Hepatocyte (in vitro differentiated cells): ENCODE measurements around the gene XRRA1. TPM values are rescaled to one million over a fixed set of nuclear protein-coding genes. Genes with fewer than 3 reads are reported as not detected.

Experiments used
- DNase-seq: peaks from one replicate; pipeline ENCODE4 v3.0.0-alpha.2; 2016; ENCODE audit warnings: low spot score
- H2AFZ ChIP-seq: fragments of 200-600 bp; sonication (generic); 2 replicates; pipeline ENCODE4 v1.6.0; 2016; ENCODE audit warnings: antibody characterized with exemption, mild to moderate bottlenecking
- H3K27ac ChIP-seq: fragments of 200-600 bp; sonication (generic); 2 replicates; pipeline ENCODE4 v1.5.1; 2016; ENCODE audit warnings: mild to moderate bottlenecking
- H3K27me3 ChIP-seq: fragments of 200-600 bp; sonication (generic); 2 replicates; pipeline ENCODE4 v1.6.1; 2016
- H3K36me3 ChIP-seq: fragments of 200-600 bp; sonication (generic); replicated peaks from 2 replicates; pipeline ENCODE4 v1.5.1; 2016; ENCODE audit warnings: low read depth; ENCODE audit not compliant: insufficient read depth
- H3K4me1 ChIP-seq: fragments of 200-600 bp; sonication (generic); 2 replicates; pipeline ENCODE4 v1.5.1; 2016; ENCODE audit warnings: mild to moderate bottlenecking, moderate library complexity; ENCODE audit not compliant: insufficient read depth
- H3K4me2 ChIP-seq: fragments of 200-600 bp; sonication (generic); 2 replicates; pipeline ENCODE4 v1.6.0; 2016
- H3K4me3 ChIP-seq: fragments of 200-600 bp; sonication (generic); 2 replicates; pipeline ENCODE4 v1.5.1; 2016; ENCODE audit warnings: mild to moderate bottlenecking
- H3K79me2 ChIP-seq: fragments of 200-600 bp; sonication (generic); 2 replicates; pipeline ENCODE4 v1.6.0; 2017; ENCODE audit warnings: mild to moderate bottlenecking
- H3K9me2 ChIP-seq: fragments of 200-600 bp; sonication (generic); replicated peaks from 2 replicates; pipeline ENCODE4 v1.6.0; 2017; ENCODE audit warnings: mild to moderate bottlenecking; ENCODE audit not compliant: insufficient read depth
- H3K9me3 ChIP-seq: fragments of 200-600 bp; sonication (generic); 2 replicates; pipeline ENCODE4 v1.5.1; 2016; ENCODE audit warnings: low read depth, mild to moderate bottlenecking
- H4K20me1 ChIP-seq: fragments of 200-600 bp; sonication (generic); 2 replicates; pipeline ENCODE4 v1.6.0; 2016; ENCODE audit warnings: mild to moderate bottlenecking; ENCODE audit not compliant: insufficient read depth, poor library complexity, severe bottlenecking
- EZH2 ChIP-seq: fragments of 200-600 bp; sonication (generic); IDR thresholded peaks from 2 replicates; pipeline ENCODE4 v1.6.1; 2016; ENCODE audit warnings: antibody characterized with exemption, mild to moderate bottlenecking, borderline replicate concordance
- EZH2phosphoT487 ChIP-seq: fragments of 200-600 bp; sonication (generic); IDR thresholded peaks from one replicate; pipeline ENCODE4 v1.6.1; 2018; ENCODE audit warnings: antibody characterized with exemption, mild to moderate bottlenecking, low read depth, moderate library complexity; ENCODE audit not compliant: unreplicated experiment, severe bottlenecking
- WGBS: methylation state at CpG from one replicate; pipeline ENCODE4 v1.1.6; 2016; ENCODE audit warnings: low lambda C conversion rate; ENCODE audit errors: missing lambda C conversion rate; 5-methylcytosine and 5-hydroxymethylcytosine counted together
- polyA plus RNA-seq: library from polyadenylated mRNA; unstranded; fragments of >200 nt; fragmentation: Nextera tagmentation; extraction: Ambion mirVana; gene quantifications from 2 replicates; pipeline ENCODE4 v1.2.1, GENCODE V29; 2016
- total RNA-seq: library from RNA; depleted of rRNA; stranded (reverse); fragments of >200 nt; gene quantifications from 2 replicates; pipeline ENCODE4 v1.2.3, GENCODE V29; 2014
- TF ChIP-seq, protein P1 (sequence below): fragments of 200-600 bp; sonication (generic); IDR thresholded peaks from 2 replicates; pipeline ENCODE4 v1.5.1; 2016; ENCODE audit warnings: antibody characterized with exemption, mild to moderate bottlenecking; ENCODE audit not compliant: poor library complexity

The XRRA1 gene
- total and polyA plus RNA-seq, 2 experiments from 2014 or later: 4.9 to 7.3 TPM

DNA sequence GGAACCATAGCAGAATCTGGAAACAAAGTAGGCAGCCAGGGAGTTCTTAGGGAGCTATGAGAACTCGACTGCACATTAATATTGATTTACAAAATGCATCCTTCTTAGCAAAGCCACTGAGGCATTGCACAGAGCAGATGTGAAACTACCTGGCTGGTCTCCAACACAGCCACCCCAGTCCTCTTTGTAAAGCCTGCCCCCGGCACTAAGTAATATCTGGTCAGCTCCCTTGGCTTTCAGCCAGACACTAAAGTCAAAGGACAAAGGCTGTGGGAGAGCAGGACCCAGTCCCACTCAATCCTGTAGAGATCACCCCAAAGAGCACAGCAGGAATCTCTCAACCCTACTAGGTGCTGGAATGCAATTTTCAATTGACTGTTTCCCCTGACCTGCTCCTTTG is 12.8 kb downstream of the XRRA1 start:
- TF ChIP-seq EZH2phosphoT487 (no peak), EZH2 (no peak)
- TF ChIP-seq, protein P1, sequence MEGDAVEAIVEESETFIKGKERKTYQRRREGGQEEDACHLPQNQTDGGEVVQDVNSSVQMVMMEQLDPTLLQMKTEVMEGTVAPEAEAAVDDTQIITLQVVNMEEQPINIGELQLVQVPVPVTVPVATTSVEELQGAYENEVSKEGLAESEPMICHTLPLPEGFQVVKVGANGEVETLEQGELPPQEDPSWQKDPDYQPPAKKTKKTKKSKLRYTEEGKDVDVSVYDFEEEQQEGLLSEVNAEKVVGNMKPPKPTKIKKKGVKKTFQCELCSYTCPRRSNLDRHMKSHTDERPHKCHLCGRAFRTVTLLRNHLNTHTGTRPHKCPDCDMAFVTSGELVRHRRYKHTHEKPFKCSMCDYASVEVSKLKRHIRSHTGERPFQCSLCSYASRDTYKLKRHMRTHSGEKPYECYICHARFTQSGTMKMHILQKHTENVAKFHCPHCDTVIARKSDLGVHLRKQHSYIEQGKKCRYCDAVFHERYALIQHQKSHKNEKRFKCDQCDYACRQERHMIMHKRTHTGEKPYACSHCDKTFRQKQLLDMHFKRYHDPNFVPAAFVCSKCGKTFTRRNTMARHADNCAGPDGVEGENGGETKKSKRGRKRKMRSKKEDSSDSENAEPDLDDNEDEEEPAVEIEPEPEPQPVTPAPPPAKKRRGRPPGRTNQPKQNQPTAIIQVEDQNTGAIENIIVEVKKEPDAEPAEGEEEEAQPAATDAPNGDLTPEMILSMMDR: no peak
- Histone ChIP-seq H3K79me2 (no peaks in the 10 kb centered on the region), H3K27ac (no peak overlapping the region), H3K9me2 (no peaks in the 10 kb centered on the region), H3K4me3 (no peak overlapping the region), H3K4me1 (no peaks in the 10 kb centered on the region), H3K36me3 (no peaks in the 10 kb centered on the region), H3K9me3 (no peaks in the 10 kb centered on the region), H2AFZ (no peak overlapping the region), H4K20me1 (no peaks in the 10 kb centered on the region), H3K27me3 (no peaks in the 10 kb centered on the region), H3K4me2 (no peak overlapping the region)
- no peak for DNase-seq
- 80% methylated on average over 2 of the region's 2 CpGs for WGBS

DNA sequence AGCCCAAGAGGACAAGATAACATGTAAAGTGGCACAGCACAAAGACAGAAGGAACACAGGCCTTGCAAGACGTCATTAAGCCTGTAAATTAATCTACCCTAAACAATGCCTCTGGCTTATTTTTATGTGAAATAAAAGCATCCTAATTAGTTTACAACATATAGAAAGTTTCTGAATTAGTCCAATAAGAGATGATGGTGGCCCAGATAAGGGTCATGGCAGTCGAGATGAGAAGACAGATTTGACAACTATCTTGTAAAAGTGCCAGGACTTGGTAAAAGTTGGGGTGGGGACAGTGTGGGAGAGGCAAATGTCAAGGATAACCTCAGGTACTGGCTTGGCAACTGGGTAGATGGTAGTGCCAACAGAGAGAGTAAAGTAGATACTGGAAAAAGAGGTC is 13.6 kb downstream of the XRRA1 start:
- Histone ChIP-seq H3K36me3 (no peaks in the 10 kb centered on the region), H3K4me1 (no peaks in the 10 kb centered on the region), H4K20me1 (no peaks in the 10 kb centered on the region), H3K4me3 (no peak overlapping the region), H3K79me2 (no peaks in the 10 kb centered on the region), H3K9me2 (no peaks in the 10 kb centered on the region), H3K27me3 (no peaks in the 10 kb centered on the region), H3K4me2 (no peak overlapping the region), H3K9me3 (no peaks in the 10 kb centered on the region), H2AFZ (no peak overlapping the region), H3K27ac (no peak overlapping the region)
- WGBS: 82% methylated on average over 2 of the region's 2 CpGs
- TF ChIP-seq EZH2phosphoT487 (no peak), EZH2 (no peak)
- TF ChIP-seq, protein P1: no peak
- DNase-seq: no peak

DNA sequence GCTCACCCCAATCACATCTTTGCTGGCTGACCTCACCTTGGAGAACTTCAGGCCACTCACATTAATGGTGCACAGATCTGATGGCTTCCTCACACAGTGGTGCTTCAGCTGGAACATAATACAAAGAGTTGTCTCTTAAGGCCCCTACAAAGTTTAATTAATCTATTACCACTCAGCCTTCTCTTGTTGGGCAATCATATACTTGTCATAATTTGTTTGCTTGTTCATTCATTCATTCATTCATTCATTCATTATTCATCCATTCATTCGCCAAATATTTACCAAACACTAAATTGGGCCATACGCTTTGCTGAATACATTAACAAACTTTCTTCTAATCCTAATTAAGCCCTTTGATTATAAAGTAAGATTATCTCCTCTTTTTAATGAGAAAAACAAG is 15.1 kb downstream of the XRRA1 start:
- no peak overlapping the region for H3K4me3 ChIP-seq
- 98% methylated on average over 2 of the region's 2 CpGs for WGBS
- no peaks in the 10 kb centered on the region for H3K79me2 ChIP-seq
- no peaks in the 10 kb centered on the region for H3K36me3 ChIP-seq
- TF ChIP-seq, protein P1: no peak
- TF ChIP-seq EZH2 (no peak), EZH2phosphoT487 (no peak)
- H4K20me1 ChIP-seq: no peaks in the 10 kb centered on the region
- H3K4me1 ChIP-seq: no peaks in the 10 kb centered on the region
- no peaks in the 10 kb centered on the region for H3K9me3 ChIP-seq
- no peak for DNase-seq
- no peak overlapping the region for H3K27ac ChIP-seq
- H3K9me2 ChIP-seq: no peaks in the 10 kb centered on the region
- no peak overlapping the region for H2AFZ ChIP-seq
- H3K4me2 ChIP-seq: no peak overlapping the region
- no peaks in the 10 kb centered on the region for H3K27me3 ChIP-seq

DNA sequence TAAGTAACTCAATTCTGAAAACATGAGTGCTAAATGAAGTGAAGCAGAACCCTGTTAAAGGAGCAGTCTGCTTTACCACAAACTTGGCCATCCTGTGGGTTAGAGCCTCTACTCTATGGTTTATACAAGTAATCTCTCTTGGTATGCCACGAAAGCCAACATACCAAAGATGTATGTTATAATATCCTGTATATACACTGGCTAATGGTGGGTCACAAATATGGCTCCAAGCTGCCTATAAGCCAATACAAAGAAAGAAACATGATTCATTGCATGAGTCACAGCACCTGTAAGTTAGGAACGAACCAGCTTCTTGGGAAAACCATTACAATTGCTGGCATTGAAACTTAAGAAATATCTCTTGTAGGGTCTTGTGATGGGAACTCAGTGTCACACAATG is 16.1 kb downstream of the XRRA1 start:
- Histone ChIP-seq H3K4me3 (no peak overlapping the region), H3K4me1 (no peaks in the 10 kb centered on the region), H3K9me2 (no peaks in the 10 kb centered on the region), H3K27ac (no peak overlapping the region), H4K20me1 (no peaks in the 10 kb centered on the region), H3K27me3 (no peaks in the 10 kb centered on the region), H2AFZ (no peak overlapping the region), H3K36me3 (no peaks in the 10 kb centered on the region), H3K79me2 (no peaks in the 10 kb centered on the region), H3K9me3 (no peaks in the 10 kb centered on the region), H3K4me2 (no peak overlapping the region)
- 94% methylated on average over 2 of the region's 2 CpGs for WGBS
- TF ChIP-seq, protein P1: no peak
- TF ChIP-seq EZH2phosphoT487: no peak
- no peak for TF ChIP-seq EZH2
- DNase-seq: no peak
